Chondrocyte (in vitro differentiated cells): ENCODE results near the gene GRN. TPM values are rescaled to one million over a fixed set of nuclear protein-coding genes. Genes with fewer than 3 reads are reported as not detected.
"Not testable (repeated sequence)": the region's sequence is repeated elsewhere in the genome, so short reads cannot be mapped to it uniquely, and the experiment has no call there.

Source experiments
- DNase-seq: peaks from one replicate; pipeline ENCODE4 v3.0.0; 2021; ENCODE audit warnings: mixed read lengths, low spot score
- H3K27ac Mint-ChIP-seq: one replicate; pipeline ENCODE4 v1.8.0; 2021; ENCODE audit warnings: mild to moderate bottlenecking, moderate library complexity, mixed read lengths; ENCODE audit not compliant: unreplicated experiment
- H3K27me3 Mint-ChIP-seq: 2 replicates; pipeline ENCODE4 v1.8.0; 2021; ENCODE audit warnings: low read depth, mixed read lengths
- H3K36me3 Mint-ChIP-seq: 2 replicates; pipeline ENCODE4 v1.8.0; 2021; ENCODE audit warnings: low read depth, mixed read lengths
- H3K4me1 Mint-ChIP-seq: 2 replicates; pipeline ENCODE4 v1.8.0; 2021; ENCODE audit warnings: low read depth, mild to moderate bottlenecking, mixed read lengths
- H3K4me3 Mint-ChIP-seq: one replicate; pipeline ENCODE4 v1.8.0; 2021; ENCODE audit warnings: mild to moderate bottlenecking, moderate library complexity, mixed read lengths; ENCODE audit not compliant: unreplicated experiment
- H3K9me3 Mint-ChIP-seq: 2 replicates; pipeline ENCODE4 v1.8.0; 2021; ENCODE audit warnings: low read depth, mixed read lengths
- total RNA-seq: library from RNA; stranded (reverse); gene quantifications from 3 replicates; pipeline ENCODE4 v1.2.1, GENCODE V29; 2021
- TF ChIP-seq, protein P1 (sequence below): fragments of 200-600 bp; sonication (generic); IDR thresholded peaks from 2 replicates; pipeline ENCODE4 v1.5.0; 2021; ENCODE audit warnings: antibody characterized with exemption, mild to moderate bottlenecking, moderate library complexity

GRN gene
- total RNA-seq, 1 donor from 2014 or later = 342 TPM

DNA sequence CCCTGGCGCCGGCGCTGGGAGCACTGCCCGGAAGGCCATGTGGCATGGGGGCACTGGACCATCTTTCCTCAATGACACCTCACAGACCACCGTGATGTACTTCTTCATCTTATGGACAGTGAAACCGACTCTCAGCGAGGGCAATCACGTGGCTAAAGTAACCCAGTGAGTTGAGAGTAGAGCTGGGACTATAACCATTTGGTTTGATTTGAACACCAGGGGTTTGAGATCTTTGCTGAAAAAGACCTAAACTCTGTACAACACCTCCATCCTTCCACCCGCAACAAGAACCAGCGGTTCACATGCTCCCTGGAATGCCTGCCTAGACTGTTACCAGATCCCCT lies 41.1 kb downstream of the GRN start:
- TF ChIP-seq, protein P1, sequence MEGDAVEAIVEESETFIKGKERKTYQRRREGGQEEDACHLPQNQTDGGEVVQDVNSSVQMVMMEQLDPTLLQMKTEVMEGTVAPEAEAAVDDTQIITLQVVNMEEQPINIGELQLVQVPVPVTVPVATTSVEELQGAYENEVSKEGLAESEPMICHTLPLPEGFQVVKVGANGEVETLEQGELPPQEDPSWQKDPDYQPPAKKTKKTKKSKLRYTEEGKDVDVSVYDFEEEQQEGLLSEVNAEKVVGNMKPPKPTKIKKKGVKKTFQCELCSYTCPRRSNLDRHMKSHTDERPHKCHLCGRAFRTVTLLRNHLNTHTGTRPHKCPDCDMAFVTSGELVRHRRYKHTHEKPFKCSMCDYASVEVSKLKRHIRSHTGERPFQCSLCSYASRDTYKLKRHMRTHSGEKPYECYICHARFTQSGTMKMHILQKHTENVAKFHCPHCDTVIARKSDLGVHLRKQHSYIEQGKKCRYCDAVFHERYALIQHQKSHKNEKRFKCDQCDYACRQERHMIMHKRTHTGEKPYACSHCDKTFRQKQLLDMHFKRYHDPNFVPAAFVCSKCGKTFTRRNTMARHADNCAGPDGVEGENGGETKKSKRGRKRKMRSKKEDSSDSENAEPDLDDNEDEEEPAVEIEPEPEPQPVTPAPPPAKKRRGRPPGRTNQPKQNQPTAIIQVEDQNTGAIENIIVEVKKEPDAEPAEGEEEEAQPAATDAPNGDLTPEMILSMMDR = no peak
- peak overlapping the region; percentile 74 for H3K4me3 Mint-ChIP-seq
- no peaks in the 10 kb centered on the region for H3K9me3 Mint-ChIP-seq
- peaks cover 1% of the 10 kb centered on the region for H3K36me3 Mint-ChIP-seq
- no peak for DNase-seq
- no peak overlapping the region for H3K27ac Mint-ChIP-seq
- no peaks in the 10 kb centered on the region for H3K27me3 Mint-ChIP-seq
- H3K4me1 Mint-ChIP-seq = peaks cover 10% of the 10 kb centered on the region

DNA sequence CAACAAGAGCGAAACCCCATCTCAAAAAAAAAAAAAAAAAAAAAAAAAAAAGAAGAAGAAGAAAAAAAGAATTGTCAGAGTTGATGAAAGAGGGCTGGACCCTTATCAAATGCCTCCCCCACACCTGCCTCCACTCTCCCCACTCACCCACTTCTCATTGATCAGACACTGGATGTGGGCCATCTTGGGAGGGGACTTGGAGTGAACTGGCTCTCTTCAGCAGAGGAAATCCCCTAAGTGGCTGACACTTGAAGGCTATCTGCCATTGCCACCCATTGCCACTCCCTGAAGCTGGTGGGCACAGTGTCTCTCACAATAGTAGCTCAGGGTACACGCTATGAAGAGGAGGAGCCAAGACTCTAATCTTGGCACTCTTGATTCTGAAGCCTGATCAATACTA lies 42.7 kb downstream of the GRN start:
- TF ChIP-seq, protein P1 = no peak
- no peaks in the 10 kb centered on the region for H3K27me3 Mint-ChIP-seq
- H3K9me3 Mint-ChIP-seq = no peaks in the 10 kb centered on the region
- H3K27ac Mint-ChIP-seq = no peak overlapping the region
- no peak overlapping the region for H3K4me3 Mint-ChIP-seq
- peaks cover 10% of the 10 kb centered on the region for H3K4me1 Mint-ChIP-seq
- no peak for DNase-seq
- H3K36me3 Mint-ChIP-seq = peaks cover 1% of the 10 kb centered on the region

DNA sequence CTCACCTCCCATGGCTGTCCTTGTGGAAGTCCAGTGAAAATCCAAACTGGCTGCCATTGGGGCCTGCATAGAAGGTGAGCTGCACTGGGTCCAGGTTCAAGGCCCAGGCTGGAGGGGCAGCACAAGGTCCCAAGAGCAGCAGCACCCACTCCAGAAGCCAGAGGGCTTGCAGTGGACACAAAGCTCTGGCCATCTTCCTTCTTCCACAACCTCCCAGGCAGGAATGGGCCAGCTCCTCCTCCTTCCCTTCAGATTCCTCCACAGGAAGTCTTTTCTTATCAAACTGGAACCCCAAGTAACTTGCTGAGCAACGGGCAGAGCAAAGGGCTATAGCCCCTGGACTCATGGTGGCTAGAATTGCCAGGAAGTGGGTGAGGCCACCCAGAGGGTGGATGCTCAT lies 44.2 kb downstream of the GRN start, which contains the start of gene ITGA2B:
Gene ITGA2B, minus strand, starts transcription at position 369 of the 400 bp plus-strand sequence. Its CDS starts 176 bp downstream, at position 193.
- peaks cover 10% of the 10 kb centered on the region for H3K4me1 Mint-ChIP-seq
- no peak within 1 kb of the TSS for H3K4me3 Mint-ChIP-seq
- no peaks in the 10 kb centered on the region for H3K27me3 Mint-ChIP-seq
- no peaks in the 10 kb centered on the region for H3K9me3 Mint-ChIP-seq
- H3K27ac Mint-ChIP-seq = no peak within 1 kb of the TSS
- H3K36me3 Mint-ChIP-seq = peaks cover 1% of the 10 kb centered on the region
- DNase-seq = peak; percentile 50
- TF ChIP-seq, protein P1 = no peak

DNA sequence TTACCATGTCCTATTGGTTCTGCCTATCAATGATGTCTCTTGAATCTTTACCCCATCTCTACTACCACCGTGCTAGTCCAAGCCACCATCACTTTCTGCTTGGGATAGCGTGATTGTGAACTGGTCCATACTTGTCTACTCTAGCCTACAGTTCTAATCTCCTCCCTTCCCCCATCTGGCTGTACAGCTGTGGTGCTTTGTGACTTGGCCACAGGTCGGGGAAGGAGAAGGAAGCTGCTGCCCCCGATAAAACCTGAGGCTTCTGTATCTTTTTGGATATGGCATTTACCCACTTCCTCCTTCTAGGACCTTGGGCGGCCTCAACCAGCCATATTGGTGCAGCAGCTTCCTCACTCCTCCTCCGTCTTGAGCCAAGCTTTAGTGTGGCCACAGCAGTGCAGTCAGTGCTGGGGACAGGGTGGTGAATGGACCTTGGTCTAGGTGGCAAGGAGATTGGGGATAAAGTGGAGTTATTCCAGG lies 44.7 kb downstream of the GRN start:
- no peak overlapping the region for H3K27ac Mint-ChIP-seq
- TF ChIP-seq, protein P1 = no peak
- peak; percentile 49 for DNase-seq
- peaks cover 9% of the 10 kb centered on the region for H3K4me1 Mint-ChIP-seq
- H3K4me3 Mint-ChIP-seq = no peak overlapping the region
- no peaks in the 10 kb centered on the region for H3K27me3 Mint-ChIP-seq
- H3K36me3 Mint-ChIP-seq = peaks cover 1% of the 10 kb centered on the region
- no peaks in the 10 kb centered on the region for H3K9me3 Mint-ChIP-seq

DNA sequence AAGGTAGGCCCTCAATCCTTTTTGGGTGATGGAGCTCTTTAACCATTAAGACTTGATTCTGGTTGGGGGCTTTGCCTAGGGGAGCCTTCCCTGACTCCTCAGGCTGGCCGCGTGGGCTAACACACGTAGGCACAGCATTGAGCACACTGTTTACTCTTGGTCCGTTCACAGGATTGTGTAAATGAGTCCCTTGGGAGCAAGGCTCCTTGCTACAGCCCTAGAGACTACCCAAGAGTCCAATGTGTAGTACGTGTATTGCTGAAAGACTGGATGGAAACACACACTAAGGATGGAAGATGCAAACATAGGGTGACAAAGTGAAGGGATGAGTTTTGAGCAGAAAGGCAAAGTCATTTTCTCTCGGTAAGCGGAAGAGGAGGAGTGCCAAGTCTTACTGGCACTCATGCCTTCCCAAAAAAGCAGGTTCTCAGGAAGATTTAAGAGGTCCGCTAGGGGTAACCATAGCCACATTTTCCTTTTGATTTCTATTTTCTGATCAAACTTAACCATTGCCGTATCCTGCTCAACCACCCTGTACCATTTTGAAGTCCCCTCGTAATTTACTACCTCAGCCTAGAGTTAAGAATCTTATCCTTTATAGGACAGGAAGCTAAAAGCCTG lies 45.3 kb downstream of the GRN start:
- Mint-ChIP-seq H3K9me3 (no peaks in the 10 kb centered on the region), H3K27me3 (no peaks in the 10 kb centered on the region), H3K4me3 (no peak overlapping the region), H3K36me3 (peaks cover 1% of the 10 kb centered on the region), H3K4me1 (peaks cover 6% of the 10 kb centered on the region), H3K27ac (no peak overlapping the region)
- TF ChIP-seq, protein P1 = no peak
- no peak for DNase-seq

DNA sequence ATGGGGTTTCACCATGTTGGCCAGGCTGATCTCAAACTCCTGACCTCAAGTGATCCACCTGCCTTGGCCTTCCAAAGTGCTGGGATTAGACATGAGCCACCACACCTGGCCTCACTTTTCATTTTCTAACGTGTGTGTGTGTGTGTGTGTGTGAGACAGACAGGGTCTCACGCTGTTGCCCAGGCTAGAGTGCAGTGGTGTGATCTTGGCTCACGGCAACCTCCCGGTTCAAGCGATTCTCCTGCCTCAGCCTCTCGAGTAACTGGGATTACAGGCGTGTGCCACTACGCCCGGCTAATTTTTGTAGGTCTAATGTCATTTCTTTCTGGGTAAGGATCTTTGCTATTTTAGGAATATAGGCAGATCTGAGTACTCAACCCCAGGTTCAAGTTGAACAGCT lies 49.0 kb downstream of the GRN start:
- not testable (repeated sequence) for H3K4me1 Mint-ChIP-seq, H3K9me3 Mint-ChIP-seq, H3K4me3 Mint-ChIP-seq, H3K27me3 Mint-ChIP-seq, DNase-seq, H3K27ac Mint-ChIP-seq
- H3K36me3 Mint-ChIP-seq = peaks cover 12% of the 10 kb centered on the region
